AG09319 (cell line): ENCODE measurements around the gene APCDD1.

Experiments
- DNase-seq: peaks from one replicate; pipeline ENCODE4 v3.0.0-alpha.2; 2010; ENCODE audit warnings: low read depth; ENCODE audit errors: extremely low read depth
- CTCF ChIP-seq: IDR thresholded peaks from 2 replicates; pipeline ENCODE4 v1.5.1; 2011; ENCODE audit warnings: low read depth, mild to moderate bottlenecking, inconsistent platforms, low read length, moderate library complexity

APCDD1 gene

DNA sequence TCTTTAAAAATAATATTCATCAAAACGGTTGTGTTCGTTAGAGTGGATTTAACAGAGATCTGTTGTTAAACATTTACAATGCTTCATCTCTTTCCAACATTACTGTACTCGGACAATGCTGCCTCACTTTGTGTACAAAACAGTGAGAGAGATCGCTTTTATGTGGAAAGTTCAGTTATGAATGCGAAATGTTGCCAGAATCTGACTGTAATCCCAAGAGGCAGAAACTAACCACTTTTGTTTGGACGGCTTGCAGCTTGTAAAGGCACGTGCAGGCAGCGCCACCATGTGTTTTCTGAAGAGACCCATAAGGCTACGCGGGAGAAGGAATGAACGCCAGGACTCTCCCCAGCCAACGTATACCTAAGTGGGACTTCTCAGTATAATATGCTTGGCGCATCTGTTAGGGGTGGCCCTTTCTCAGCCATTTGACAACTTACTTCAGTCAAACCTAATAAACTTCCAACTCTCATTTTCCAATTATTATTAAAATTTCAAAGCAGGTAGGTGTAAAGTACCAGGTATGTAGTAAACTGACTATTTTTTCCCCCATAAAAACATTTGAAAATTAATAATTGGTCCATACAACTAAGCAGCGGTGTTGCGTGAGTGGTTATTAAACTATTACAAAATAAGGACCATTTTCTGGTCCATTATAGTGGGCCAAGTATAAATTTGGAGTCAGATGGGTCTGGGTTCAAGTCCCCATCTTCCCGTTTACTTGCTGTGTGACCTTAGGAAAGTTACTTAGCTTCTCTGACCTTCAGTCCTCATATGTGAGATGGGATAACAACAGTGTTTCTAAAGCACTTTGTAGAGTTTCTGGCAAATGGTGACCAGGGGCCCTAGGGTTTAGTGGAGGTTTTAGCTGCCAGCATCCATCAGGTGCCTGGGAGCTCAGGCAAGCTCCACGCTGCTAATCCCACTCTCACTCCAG is 65.8 kb downstream of the APCDD1 start:
- TF ChIP-seq CTCF, result peak; percentile 93
- DNase-seq, result peak; percentile 87

DNA sequence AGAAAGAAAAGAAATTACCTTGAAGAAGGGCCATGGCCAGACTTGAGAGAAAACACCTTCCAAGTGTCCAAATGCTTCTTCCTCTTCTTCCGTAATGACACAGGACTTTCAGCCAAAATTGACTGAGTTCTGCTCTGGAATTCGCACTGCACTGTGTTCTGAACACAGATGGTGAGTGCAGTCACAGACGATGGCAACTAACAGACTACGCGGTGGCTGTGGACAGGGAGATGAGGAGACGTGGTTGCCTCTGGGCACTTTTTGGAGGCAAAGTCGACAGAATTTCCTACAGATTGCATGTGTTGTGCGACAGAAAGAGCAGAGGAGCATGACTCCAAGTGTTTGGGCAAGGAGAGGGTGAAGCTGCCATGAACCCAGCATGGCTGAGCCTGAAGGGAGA is 67.1 kb downstream of the APCDD1 start:
- DNase-seq, result no peak
- no peak for TF ChIP-seq CTCF

DNA sequence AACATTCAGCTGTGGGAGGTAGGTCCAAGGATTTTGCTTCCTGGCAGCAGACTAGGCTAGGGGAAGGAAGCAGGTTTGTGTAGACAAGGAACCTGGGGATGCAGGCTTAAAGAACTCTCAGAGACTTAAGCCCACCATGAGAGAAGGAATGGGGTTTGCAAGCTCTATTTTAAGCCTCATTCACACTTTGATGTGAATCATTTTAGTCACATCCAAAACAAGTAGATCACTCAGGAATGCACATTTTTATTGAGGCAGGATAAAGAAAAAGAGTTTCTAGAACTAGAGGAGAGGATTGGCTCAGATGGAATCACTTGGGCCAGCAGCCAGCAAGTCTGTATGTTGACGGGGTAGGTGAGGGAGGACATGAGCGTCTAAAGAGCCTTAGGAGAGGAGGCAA is 68.1 kb downstream of the APCDD1 start:
- no peak for DNase-seq
- no peak for TF ChIP-seq CTCF

DNA sequence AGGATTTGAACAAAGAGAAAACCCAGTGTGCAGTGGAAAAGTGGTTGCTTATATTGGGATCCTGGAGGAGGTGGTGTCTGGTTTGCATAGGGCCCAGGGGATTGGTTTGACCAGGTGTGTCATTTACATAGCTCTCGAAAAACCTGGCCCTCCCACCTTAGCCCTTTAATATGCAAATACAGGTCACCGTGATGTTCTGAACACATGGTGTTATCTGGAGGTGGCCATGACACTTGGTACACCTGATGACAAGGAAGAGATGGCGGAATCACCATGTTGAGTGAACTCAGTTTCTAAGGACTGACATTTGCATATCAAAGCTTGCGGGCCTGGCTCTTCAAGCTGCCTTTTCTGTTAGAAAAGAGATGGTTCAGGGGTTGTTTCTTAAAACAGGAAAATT is 69.1 kb downstream of the APCDD1 start:
- DNase-seq, result no peak
- TF ChIP-seq CTCF, result no peak

GRCh38 chr18:10524507-10525370 is 70.3 kb downstream of the APCDD1 start:
- DNase-seq, result no peak
- no peak for TF ChIP-seq CTCF

- DNase-seq, result no peak
- TF ChIP-seq CTCF, result no peak
These were observed 70.9 kb downstream of the APCDD1 start for GRCh38 chr18:10525371-10525691.
